HG02840 (cell line): ENCODE data around the gene TWIST2.

Experiments
- ATAC-seq: cut with Tn5 transposase; IDR thresholded peaks from one replicate; pipeline ENCODE4 v1.9.1; 2021; ENCODE audit warnings: mild to moderate bottlenecking, moderate library complexity, moderate number of reproducible peaks; ENCODE audit not compliant: unreplicated experiment, low FRiP score

Gene TWIST2

GRCh38 chr2:238855299-238855698 is 7.4 kb downstream of the TWIST2 start:
- ATAC-seq: no peak

GRCh38 chr2:238855891-238856580 is 8.2 kb downstream of the TWIST2 start:
- no peak for ATAC-seq

GRCh38 chr2:238856713-238857567 is 9.1 kb downstream of the TWIST2 start:
- ATAC-seq: no peak

- no peak for ATAC-seq
Observed at GRCh38 chr2:238857959-238858358, 10.1 kb downstream of the TWIST2 start.

GRCh38 chr2:238859636-238860347 is 11.9 kb downstream of the TWIST2 start:
- ATAC-seq: no peak

- ATAC-seq: no peak
Observed at GRCh38 chr2:238861013-238861730, 13.3 kb downstream of the TWIST2 start.

- no peak for ATAC-seq
Observed at GRCh38 chr2:238861766-238862315, 14.0 kb downstream of the TWIST2 start.

GRCh38 chr2:238862701-238863100 is 14.8 kb downstream of the TWIST2 start:
- ATAC-seq: no peak

- ATAC-seq: no peak
Observed at GRCh38 chr2:238863231-238863630, 15.3 kb downstream of the TWIST2 start.

- no peak for ATAC-seq
Observed at GRCh38 chr2:238863749-238864206, 15.9 kb downstream of the TWIST2 start.

- ATAC-seq: no peak
Observed at GRCh38 chr2:238864207-238865014, 16.5 kb downstream of the TWIST2 start.

- ATAC-seq: no peak
Observed at GRCh38 chr2:238865015-238865719, 17.3 kb downstream of the TWIST2 start.

- ATAC-seq: no peak
Observed at GRCh38 chr2:238865744-238866355, 18.0 kb downstream of the TWIST2 start.

GRCh38 chr2:238866656-238867277 is 18.9 kb downstream of the TWIST2 start:
- ATAC-seq: no peak

GRCh38 chr2:238868067-238868524 is 20.2 kb downstream of the TWIST2 start:
- no peak for ATAC-seq

- no peak for ATAC-seq
Observed at GRCh38 chr2:238868616-238869292, 20.9 kb downstream of the TWIST2 start.
